ENCODE measurements around the gene HS6ST2.

The HS6ST2 gene

DNA sequence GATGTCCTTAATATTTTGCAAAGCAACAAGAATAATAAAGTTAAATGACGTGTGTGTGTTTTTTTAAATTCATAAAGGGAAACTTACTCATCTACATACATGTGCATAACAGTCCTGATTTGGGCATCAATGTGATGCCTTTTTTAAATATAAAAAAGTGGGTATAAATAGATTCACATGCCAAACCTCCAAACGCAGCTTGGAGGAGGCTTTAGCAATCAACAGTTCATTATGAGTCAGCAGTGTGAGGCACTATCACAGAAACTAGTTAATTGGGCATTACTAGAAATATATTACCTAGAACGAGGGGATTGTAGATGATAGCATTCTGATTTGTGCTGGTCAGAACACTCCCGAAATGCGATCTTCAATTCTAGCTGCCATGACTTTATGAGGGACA is 115.1 kb downstream of the HS6ST2 start:
- H3K4me1 ChIP-seq (ENCODE audit: insufficient read depth, low read length): no peaks in the 10 kb centered on the region
- no peaks in the 10 kb centered on the region for H3K79me2 ChIP-seq (ENCODE audit: insufficient read depth, low read length)
- no peaks in the 10 kb centered on the region for H3K9me3 ChIP-seq (ENCODE audit: insufficient read depth, low read length, severe bottlenecking)
- no peak overlapping the region for H3K4me2 ChIP-seq (ENCODE audit: insufficient read depth, low read length)
- ATAC-seq (ENCODE audit: insufficient read depth, low read depth) (no peak), DNase-seq (no peak)
- H3K27me3 ChIP-seq (ENCODE audit: insufficient read depth, low read length, poor library complexity): no peaks in the 10 kb centered on the region
- no peaks in the 10 kb centered on the region for H4K20me1 ChIP-seq (ENCODE audit: insufficient read depth, low read length)
- no peak overlapping the region for H2AFZ ChIP-seq (ENCODE audit: low read depth, low read length)
- no peak overlapping the region for H3K4me3 ChIP-seq (ENCODE audit: low read depth in 1 of 2, low read length in 2 of 2)
- no peak overlapping the region for H3K9ac ChIP-seq (ENCODE audit: low read depth, low read length)
- no peak for TF ChIP-seq EZH2 (IDR thresholded peaks at IDR 0.05; ENCODE audit: borderline replicate concordance, low read depth, low read length, severe bottlenecking)
- TF ChIP-seq, protein P1, sequence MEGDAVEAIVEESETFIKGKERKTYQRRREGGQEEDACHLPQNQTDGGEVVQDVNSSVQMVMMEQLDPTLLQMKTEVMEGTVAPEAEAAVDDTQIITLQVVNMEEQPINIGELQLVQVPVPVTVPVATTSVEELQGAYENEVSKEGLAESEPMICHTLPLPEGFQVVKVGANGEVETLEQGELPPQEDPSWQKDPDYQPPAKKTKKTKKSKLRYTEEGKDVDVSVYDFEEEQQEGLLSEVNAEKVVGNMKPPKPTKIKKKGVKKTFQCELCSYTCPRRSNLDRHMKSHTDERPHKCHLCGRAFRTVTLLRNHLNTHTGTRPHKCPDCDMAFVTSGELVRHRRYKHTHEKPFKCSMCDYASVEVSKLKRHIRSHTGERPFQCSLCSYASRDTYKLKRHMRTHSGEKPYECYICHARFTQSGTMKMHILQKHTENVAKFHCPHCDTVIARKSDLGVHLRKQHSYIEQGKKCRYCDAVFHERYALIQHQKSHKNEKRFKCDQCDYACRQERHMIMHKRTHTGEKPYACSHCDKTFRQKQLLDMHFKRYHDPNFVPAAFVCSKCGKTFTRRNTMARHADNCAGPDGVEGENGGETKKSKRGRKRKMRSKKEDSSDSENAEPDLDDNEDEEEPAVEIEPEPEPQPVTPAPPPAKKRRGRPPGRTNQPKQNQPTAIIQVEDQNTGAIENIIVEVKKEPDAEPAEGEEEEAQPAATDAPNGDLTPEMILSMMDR (IDR thresholded peaks at IDR 0.05; ENCODE audit: borderline replicate concordance, extremely low read depth, low read length, poor library complexity, severe bottlenecking): no peak
- no peak overlapping the region for H3K27ac ChIP-seq (ENCODE audit: low read length)
- H3K36me3 ChIP-seq (ENCODE audit: insufficient read depth, low read length): no peaks in the 10 kb centered on the region

DNA sequence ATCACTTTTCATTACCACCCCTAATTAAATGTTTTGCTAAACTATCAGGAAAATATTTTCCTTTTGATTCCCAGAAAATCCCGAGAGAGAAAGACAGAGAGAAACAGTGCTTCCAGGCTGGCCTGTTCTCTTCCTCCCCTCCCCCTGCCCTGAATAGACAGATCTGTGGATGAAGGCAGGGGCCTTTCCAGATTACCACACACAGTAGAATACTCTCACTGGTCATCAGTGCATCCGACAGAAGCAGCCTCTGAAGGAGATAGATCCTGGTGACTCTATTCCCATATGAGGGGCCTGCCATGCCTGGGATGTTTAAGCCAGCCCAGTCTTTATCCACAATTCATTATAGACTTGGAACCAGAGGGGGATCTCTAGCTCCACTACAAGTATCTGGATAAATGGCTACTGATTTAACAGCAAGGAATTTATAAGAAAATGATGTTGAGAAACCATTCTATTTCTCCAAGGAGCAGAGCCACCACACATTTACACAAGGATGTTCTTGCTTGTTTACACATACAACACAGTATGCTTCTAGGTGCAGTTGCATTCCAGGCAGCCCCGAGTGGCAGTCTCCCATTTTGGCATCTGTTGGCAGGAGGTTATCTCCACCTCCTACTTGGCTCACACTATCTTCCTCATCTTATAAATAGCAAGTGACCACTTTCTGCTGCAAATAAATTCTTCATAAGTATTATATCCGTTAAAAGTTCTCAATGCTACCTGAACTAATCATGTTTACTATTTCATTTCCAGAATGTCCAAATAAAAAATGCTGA is 115.8 kb downstream of the HS6ST2 start:
- H2AFZ ChIP-seq (ENCODE audit: low read depth, low read length): no peak overlapping the region
- H3K27ac ChIP-seq (ENCODE audit: low read length): no peak overlapping the region
- no peaks in the 10 kb centered on the region for H3K36me3 ChIP-seq (ENCODE audit: insufficient read depth, low read length)
- H3K9ac ChIP-seq (ENCODE audit: low read depth, low read length): no peak overlapping the region
- TF ChIP-seq, protein P1 (IDR thresholded peaks at IDR 0.05; ENCODE audit: borderline replicate concordance, extremely low read depth, low read length, poor library complexity, severe bottlenecking): no peak
- no peak for TF ChIP-seq EZH2 (IDR thresholded peaks at IDR 0.05; ENCODE audit: borderline replicate concordance, low read depth, low read length, severe bottlenecking)
- ATAC-seq (ENCODE audit: insufficient read depth, low read depth) (no peak), DNase-seq (no peak)
- no peak overlapping the region for H3K4me3 ChIP-seq (ENCODE audit: low read depth in 1 of 2, low read length in 2 of 2)
- H3K27me3 ChIP-seq (ENCODE audit: insufficient read depth, low read length, poor library complexity): no peaks in the 10 kb centered on the region
- H3K4me2 ChIP-seq (ENCODE audit: insufficient read depth, low read length): no peak overlapping the region
- H4K20me1 ChIP-seq (ENCODE audit: insufficient read depth, low read length): no peaks in the 10 kb centered on the region
- no peaks in the 10 kb centered on the region for H3K9me3 ChIP-seq (ENCODE audit: insufficient read depth, low read length, severe bottlenecking)
- H3K79me2 ChIP-seq (ENCODE audit: insufficient read depth, low read length): no peaks in the 10 kb centered on the region
- no peaks in the 10 kb centered on the region for H3K4me1 ChIP-seq (ENCODE audit: insufficient read depth, low read length)

GRCh38 chrX:132837967-132838366 is 120.5 kb downstream of the HS6ST2 start:
- Histone ChIP-seq H3K4me3 (ENCODE audit: low read depth in 1 of 2, low read length in 2 of 2) (no peak overlapping the region), H3K9me3 (ENCODE audit: insufficient read depth, low read length, severe bottlenecking) (no peaks in the 10 kb centered on the region), H3K79me2 (ENCODE audit: insufficient read depth, low read length) (no peaks in the 10 kb centered on the region), H3K4me2 (ENCODE audit: insufficient read depth, low read length) (no peak overlapping the region), H3K4me1 (ENCODE audit: insufficient read depth, low read length) (no peaks in the 10 kb centered on the region), H4K20me1 (ENCODE audit: insufficient read depth, low read length) (no peaks in the 10 kb centered on the region), H3K27ac (ENCODE audit: low read length) (no peak overlapping the region), H2AFZ (ENCODE audit: low read depth, low read length) (no peak overlapping the region), H3K36me3 (ENCODE audit: insufficient read depth, low read length) (no peaks in the 10 kb centered on the region), H3K9ac (ENCODE audit: low read depth, low read length) (no peak overlapping the region), H3K27me3 (ENCODE audit: insufficient read depth, low read length, poor library complexity) (no peaks in the 10 kb centered on the region)
- no peak for ATAC-seq (ENCODE audit: insufficient read depth, low read depth)
- TF ChIP-seq, protein P1 (IDR thresholded peaks at IDR 0.05; ENCODE audit: borderline replicate concordance, extremely low read depth, low read length, poor library complexity, severe bottlenecking): no peak
- TF ChIP-seq EZH2 (IDR thresholded peaks at IDR 0.05; ENCODE audit: borderline replicate concordance, low read depth, low read length, severe bottlenecking): no peak
- DNase-seq: no peak
